GM21381 (cell line): ENCODE data around the gene SLC39A2.

Experiments
- ATAC-seq: cut with Tn5 transposase; IDR thresholded peaks from one replicate; pipeline ENCODE4 v1.9.1; 2021; ENCODE audit warnings: mild to moderate bottlenecking, moderate library complexity; ENCODE audit not compliant: unreplicated experiment

Gene SLC39A2

DNA sequence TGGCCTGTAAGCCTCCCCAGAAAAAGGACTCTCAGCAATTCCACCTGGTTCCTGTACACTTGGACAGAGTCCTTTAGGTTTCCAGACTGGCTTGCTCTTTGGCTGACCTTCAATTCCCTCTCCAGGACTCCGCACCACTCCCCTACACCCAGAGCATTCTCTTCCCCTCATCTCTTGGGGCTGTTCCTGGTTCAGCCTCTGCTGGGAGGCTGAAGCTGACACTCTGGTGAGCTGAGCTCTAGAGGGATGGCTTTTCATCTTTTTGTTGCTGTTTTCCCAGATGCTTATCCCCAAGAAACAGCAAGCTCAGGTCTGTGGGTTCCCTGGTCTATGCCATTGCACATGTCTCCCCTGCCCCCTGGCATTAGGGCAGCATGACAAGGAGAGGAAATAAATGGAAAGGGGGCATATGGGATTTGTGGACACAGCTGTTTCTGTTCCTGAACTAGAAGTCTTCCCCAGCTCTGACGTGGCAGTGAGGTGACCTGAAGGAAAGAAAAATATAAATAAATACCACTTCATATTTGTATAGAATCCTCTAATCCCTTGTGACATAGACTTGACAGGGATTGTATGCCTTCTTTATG lies 44.4 kb downstream of the SLC39A2 start:
- ATAC-seq: no peak

DNA sequence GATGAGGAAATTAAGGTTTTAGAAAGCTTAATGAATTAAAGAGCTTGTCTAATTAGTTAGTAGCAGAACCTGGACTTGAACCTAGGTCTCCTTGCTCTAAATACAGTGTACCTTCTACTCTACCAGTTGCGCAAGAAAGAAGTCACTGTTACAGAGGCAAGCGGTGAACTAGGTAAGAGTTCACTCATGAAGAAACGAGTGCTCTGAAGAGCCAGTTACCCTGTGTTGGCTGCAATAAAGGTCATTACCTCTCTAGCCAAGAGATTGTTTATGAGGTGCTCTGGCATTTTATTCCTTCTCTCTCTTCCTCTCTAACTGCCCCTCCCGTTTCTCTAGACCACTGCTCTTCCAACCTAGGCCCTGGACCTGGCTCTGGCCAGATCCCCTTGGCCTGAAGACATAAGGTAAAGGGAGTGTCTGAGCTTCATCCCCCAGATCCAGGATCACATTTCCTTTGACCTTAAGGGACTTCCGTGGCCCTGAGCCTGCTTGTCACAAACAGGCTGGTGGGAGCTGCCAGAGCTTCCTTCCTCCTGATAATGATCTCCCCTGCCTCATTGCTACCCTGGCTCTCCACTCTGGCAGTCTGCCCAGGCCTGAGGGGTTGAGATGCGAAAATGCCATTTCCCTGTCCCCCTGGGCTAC lies 45.0 kb downstream of the SLC39A2 start:
- ATAC-seq: no peak

DNA sequence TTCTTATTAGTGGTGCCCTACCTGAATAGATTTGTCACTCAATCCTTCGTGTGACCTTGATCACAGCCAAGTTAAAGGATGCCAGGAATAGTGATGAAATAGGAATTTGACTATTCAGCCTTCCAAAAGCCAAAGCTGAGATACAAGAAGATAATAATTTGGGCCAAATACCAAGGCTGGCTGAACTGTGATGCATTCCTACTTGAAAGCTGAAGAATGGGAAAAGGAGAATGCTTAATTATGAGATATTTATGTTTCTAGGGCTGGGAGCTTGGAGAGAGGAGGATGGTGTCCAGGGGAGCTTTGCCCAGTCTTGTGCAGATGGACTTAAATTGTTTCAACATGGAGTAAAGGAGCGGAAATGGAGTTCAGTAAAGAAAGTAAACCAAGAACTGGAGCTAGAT lies 48.3 kb downstream of the SLC39A2 start:
- ATAC-seq: no peak

DNA sequence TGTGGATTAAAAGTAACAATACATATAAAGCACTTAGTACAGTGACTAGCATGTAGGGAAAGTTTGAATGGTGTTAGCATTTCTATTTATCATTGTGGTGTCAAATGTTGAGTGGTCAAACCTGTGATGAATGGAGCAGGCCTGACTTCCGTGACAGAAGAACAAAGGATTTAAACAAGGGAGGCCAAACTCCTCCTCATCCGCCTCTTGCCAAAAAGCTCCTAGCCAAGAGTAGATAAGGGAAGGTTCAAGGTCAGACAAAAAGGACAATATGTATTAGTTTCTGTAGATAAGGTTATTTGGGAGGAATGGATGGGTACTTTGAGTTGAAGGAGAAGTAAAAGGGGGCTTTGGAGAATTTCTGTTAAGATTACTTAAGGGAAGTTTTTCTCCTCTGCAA lies 49.5 kb downstream of the SLC39A2 start:
- ATAC-seq: no peak

DNA sequence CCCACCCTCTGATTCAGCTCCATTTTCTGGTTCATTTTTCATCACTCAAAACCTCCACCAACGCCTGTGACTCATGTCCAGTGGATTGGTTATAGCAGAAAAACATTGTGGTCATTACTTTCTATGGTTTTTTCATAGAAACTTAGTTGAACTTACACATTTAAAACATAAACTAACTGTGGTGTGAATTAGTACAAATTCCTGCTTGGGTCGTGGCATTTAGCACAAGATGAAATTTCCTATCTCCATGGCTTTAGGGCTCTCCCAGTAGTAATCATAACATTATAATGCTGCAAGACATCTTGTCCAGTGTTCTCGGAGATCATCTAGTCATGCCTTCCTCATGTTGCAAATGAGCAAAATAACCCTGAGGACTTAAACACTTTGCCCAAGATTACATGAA lies 50.2 kb downstream of the SLC39A2 start:
- no peak for ATAC-seq

DNA sequence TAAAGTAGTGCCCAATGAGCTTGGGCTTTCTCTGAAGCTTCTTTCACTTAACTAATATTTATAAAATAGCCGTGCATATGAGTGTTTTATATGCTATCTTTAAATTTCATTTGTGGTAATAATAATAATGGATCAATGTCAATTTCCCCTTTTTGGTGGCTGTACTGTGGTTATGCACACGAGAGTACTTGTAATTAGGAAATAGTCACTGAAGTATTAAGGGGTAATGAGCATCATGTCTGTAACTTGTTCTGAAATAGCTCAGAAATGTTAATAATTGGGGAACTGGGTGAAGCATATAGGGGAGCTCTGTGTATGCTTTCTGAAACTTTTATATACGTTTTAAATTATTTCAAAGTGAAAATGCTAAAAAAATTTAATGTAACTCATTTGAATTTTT lies 51.5 kb downstream of the SLC39A2 start:
- no peak for ATAC-seq
